ENCODE data around the gene CST4.
"Not testable (repeated sequence)": the region's sequence is repeated elsewhere in the genome, so short reads cannot be mapped to it uniquely, and the experiment has no call there.

CST4 gene

DNA sequence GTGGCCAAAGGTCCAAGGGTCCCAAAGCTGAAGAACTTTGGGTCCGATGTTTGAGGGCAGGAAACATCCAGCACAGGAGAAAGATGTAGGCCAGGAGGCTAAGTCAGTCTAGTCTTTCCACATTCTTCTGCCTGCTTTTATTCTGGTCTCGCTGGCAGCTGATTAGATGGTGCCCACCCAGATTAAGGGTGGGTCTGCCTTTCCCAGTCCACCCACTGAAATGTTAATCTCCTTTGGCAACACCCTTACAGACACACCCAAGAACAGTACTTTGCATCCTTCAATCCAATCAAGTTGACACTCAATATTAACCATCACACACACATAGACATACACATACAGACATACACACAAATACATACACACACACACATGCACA lies 29.2 kb downstream of the CST4 start:
- DNase-seq: not testable (repeated sequence)

DNA sequence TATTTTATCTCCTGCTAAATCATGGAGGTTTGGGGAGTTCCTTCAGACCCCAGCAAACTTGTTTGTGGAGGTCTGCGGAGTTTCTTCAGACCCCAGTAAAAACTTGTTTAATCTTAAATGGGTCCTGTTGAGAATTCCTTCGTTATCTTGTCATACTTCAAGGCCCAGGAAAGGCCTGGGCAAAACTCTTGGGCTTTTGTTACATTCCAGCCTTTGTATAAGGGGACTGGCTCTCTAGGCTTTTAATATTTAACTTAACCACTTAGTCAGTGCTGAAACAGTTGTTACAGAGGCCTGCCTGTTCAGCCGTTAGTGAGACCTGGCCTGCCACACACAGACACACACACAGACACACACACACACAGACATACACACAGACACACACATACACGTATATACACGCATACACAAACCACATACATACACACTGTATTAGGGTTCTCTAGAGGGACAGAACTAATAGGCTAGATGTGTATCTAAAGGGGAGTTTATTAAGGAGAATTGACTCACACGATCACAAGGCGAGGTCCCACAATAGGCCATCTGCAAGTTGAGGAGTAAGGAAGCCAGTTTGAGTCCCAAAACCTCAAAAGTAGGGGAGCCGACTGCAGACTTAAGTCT lies 29.7 kb downstream of the CST4 start:
- DNase-seq: no peak

DNA sequence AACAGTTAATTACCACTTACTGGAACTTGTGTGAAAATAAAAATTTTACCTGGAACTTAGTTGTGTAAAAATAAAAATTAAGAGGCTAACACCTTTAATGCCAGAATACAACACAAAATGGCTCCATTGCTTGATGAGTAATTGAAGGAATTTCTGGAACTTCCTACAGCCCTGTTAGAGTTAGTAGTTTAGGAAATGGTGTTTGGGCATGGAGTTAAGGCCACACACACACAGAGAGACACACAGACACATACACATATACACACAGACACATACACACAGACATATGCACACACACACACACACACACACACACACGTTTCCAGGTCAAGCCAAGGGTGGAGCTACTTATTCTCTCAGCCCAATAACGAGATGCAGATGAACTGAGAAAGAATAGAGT lies 30.5 kb downstream of the CST4 start:
- no peak for DNase-seq

DNA sequence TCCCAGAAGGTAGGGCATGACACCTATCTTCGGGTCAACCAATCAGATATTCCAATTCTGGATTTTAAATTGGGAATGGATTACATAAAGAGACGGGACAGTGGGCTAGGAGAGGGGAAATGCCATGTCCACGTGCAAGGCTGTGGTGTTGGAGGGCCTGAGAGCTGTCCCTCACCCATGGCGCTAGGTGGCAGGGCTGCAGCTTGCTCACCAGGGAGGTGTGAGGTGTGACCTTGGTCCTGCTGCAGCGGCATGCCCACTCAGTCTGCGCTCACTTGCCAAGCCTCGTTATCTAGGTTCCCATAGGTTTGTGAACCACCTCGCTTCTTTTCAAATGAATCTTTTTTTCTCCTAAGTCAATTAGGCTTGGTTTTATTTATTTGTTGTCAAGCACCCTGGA lies 31.6 kb downstream of the CST4 start:
- DNase-seq: no peak

DNA sequence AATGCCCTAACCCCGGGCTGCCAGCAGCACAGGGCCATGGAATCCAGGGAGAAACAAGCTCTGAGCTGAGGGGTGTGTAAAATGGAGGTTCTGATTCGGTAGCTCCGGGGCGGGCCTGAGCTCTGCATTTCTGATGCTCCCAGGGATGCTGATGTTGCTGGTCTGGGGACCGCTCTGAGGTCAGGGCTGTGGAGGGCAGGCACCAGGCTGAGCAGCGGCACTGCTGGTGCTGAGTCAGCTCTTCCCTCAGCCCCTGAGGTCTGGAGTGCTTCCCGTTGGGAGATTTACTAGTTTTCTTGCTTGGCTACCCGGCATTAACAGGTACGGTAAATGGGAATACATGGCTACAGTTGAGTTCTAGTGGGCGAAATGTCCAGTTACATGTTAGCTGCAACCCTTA lies 32.5 kb downstream of the CST4 start:
- no peak for DNase-seq

DNA sequence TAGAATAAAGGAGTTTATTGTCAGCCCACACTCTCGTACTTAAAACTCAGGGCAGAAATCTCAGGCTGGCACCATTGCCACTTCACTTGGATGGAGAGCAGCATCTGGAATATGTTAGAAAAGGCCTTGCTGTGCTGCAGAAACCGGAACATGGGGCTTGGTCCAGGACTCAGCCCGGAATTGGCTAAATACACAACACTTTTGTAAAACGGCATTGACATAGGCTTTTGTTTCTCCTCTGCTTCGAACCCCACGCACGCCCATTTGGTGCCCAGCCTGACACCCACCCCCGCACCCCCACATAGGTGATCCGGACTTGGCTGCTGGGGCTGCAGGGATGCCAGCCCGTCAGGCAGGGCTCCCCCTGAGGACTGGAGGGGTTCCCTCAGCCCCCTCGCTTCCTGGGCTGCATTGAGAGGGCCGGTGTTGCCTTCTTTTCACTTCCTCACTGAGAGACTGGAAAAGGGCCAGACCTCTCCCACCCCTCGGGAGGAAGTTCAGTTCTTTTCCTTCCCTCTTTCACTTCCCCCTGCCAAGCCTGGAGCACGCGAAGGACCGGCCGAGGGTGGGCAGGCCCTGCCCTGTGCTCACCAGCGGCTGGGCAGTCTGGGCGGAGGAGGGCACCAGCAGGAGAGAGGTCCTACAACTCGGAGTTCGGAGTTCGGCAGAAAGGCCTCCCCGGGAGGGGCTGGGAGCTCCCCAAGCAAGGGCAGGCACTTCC lies 33.2 kb downstream of the CST4 start:
- no peak for DNase-seq

DNA sequence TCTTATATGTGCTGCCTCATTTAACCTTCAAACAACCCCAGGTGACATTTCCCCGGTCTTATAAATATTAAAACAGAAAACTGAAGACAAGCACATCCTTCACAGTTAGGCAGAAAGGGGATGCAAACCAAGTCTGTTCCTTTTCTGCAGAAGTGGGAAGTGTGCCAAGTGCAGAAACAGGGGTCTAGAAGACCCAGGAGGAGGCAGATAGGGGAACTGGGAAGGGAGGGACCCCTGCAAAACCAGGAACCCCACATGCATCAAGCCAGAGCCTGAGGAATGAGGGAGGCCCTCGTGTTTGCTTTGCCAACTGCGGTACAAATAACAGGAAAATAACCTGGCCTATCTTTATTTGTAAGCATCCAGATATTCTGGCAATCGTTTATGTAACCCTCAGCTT lies 34.1 kb downstream of the CST4 start:
- DNase-seq: no peak

DNA sequence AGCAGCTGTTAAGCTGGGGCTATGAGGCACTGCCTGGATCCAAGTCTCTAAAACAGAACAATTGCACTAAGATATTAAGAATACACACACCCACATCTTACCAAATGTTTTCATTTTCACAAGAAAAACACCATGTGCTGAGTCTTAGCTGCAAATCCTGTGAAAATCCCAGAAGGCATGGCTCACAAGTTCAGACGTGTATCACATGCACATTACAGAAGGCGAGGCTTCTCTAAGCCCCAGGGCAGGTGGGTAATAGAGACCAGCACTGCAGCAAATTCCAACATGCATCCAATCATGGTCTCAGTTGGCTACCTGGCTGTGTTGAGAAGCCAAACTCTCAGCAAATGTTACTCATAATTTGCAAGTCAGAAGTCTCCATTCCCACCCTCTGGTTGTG lies 34.8 kb downstream of the CST4 start:
- DNase-seq: no peak

DNA sequence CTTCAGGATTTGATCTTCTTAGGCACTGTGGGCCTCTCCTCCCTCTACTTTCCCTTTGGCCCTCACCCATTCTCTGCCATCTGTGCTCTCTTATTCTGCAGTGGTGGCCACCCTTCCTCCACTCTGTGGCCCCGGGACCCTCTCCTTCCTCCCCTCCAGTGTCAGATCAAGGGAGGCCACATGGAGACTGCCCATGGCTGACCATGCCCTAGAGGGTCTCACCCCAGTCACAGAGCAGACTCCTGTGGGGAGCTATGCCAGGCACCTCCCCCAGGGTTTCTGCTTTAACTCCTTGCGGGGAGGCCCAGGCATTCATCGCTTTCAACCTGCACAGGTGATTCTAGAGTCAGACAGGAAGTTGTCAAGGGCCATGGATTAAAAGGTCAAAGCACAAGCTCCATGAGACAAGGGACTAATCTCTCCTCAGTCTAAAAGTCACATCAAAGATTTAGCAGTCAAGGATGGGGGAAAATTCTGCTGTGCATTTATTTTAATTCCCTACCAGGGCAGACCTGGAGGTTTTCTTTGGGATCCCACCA lies 35.4 kb downstream of the CST4 start:
- no peak for DNase-seq

DNA sequence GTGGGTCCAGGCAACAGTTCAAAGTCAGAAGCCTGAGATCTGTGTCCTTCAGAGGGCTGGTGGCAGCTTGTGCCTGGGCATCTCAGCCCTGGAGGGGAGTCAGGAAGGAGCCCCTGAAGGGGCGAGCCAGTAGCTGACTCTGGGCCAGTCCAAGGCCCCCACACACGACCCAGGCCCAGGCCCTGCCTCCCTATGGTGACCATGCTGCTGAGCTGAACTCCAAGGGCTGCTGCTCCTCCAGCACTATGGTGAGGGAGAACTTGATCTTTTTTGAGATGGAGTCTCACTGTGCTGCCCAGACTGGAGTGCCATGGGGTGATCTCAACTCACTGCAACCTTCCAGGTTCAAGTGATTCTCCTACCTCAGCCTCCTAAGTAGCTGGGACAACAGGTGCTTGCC lies 35.9 kb downstream of the CST4 start:
- DNase-seq: no peak

DNA sequence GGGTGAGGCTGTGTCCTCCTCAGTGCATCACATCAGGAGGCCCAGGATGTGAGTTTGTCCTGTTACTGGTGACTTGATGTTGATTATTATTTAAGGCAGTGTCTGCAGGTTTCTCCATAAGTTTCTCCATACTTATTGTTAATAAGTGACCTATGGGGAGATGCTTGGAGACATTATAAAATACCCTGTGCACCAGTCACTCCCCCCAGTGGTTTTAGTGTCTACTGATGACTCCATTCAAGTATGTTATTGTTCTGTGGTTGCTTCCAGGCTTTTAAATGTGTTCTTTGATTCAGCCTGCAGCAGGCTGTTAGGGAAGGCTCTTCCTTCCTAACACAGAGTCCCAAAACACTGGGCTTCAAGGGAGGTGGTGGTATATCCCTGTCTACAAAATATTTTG lies 36.5 kb downstream of the CST4 start:
- DNase-seq: no peak

DNA sequence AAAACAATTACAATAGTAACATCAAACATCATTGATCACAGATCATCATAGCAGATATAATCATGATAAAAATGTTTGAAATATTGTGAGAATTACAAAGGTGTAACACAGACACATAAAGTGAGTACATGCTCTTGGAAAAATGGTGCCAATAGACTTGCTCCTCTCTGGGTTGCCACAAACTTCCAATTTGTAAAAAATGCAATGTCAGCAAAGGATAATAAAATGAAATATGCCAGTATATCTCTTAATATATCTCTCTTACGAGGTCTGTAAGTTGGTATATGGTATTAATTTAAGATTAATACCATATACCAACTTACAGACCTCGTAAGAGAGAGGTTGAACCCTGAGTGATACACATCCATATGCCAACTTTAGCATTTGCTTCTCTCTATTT lies 37.7 kb downstream of the CST4 start:
- no peak for DNase-seq

DNA sequence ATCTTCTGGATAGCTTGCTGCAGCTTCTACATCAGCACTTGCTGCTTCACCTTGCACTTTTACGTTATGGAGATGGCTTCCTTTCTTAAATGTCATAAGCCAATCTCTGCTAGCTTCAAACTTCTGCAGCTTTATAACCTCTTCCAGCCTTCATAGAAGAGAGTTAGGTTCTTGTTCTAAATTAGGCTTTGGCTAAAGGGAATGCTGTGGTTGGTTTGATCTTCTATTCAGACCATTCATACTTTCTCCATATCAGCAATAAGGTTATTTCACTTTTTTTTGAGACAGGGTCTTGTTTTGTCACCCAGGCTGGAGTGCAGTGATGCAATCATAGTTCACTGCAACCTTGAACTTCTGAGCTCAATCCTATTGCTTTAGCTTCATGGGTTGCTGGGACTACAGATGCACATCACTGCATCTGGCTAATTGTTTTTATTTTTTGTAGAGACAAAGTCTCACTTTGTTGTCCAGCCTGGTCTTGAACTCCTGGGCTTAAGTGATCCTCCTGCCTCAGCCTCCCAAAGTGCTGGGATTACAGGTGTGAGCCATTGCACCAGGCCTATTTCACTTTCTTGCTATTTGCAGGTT lies 38.9 kb downstream of the CST4 start:
- DNase-seq: no peak

DNA sequence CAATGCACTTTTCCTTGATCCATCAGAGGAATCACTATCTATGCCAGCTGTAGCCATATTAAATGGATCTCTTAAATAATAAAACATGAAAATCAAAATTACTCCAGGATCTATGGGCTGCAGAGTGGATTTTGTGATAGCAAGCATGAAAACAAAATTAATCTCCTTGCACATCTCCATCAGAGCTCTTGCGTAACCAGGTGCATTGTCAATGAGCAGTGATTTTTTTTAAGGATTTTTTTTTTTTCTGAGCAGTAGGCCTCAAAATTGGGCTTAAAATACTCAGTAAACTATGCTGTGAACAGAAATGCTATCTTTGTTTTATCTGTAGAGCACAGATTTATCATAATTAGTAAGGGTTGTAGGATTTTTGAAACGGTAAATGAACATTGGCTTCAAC lies 39.6 kb downstream of the CST4 start:
- no peak for DNase-seq

DNA sequence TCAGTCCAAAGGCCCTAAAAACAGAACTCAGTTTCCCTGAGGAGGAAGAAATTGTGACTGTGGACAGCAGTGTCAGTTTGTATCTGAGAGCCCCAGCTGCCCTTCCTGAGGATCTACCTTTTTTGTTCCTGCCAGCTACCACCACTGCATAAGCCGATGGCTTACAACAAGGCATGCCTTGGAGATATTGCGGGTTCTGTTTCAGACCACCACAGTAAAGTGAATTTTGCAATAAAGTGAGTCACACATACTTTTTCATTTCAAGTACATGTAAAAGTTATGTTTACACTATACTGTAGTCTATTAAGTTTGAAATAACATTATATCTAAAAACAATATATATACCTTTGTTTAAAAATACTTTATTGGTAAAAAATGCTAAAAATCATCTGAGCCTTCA lies 41.5 kb downstream of the CST4 start:
- no peak for DNase-seq

DNA sequence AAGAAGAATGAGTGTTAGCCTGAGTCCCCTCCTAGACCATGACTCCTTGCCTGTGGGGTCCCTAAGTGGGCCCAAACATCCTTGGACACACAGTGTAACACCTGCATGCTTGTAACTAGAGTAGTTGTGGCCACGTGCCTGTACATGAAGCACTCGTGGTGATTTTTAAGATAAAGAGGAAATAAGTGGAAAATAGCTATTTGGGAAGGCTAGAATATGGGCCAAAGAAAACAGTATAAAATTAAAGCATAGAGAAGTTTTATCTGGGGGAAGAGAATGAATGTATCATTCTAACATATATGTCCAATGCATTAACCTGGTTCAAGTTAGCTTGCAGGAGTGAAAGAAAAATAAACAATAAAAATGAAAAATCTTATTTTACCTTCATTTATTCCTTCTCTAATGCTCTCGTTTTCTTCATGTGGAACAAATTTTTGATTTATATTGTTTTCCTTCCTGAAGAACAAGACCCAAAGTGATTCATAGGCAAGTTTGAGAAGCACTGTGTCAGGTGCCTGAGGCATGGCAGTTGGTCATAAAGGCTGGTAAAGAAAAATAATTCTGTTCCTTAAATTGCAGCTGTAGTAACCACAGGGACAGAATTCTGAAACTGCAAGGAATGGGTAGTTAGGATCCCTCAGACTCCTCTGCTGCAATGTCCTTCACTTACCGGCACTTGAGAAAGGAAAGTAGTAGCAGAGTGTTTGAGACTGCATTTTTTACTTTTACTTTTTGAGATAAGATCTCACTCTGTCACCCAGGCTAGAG lies 42.5 kb downstream of the CST4 start:
- DNase-seq: no peak

DNA sequence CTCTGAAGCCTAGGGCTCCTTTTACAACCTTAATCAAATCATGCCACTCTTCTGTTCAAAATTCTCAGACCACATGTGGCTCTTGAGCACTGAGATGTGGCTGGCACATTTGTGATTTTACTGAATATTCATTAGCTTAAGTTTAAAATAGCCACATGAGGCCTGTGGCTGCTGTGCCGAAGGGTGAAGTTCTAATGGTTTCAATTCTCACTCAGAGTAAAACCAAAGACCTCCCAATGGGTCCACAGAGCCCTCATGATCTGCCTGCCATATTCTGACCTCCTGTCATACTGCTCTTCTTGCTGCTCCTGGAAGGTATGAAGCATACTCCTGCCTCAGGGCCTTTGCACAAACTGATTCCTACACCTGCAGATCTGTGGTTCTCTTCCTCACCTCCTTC lies 43.3 kb downstream of the CST4 start:
- DNase-seq: no peak

DNA sequence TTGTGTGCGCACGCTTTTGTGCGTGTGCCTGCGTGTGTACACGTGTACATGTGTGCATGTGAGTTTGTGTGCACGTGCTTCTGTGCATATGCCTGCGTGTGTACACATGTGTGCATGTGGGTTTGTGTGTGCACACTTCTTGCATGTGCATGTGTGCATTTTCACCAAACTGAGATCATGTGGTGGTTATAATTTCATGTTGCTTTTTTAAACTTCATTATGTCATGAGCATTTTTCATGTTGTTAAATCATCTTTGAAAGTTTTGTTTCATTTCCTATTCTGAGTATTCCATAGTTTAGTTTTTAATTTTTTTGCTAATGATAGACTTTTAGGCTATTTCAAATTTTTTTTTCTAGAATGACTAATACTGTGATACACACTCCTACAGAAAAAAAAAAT lies 44.7 kb downstream of the CST4 start:
- DNase-seq: no peak

DNA sequence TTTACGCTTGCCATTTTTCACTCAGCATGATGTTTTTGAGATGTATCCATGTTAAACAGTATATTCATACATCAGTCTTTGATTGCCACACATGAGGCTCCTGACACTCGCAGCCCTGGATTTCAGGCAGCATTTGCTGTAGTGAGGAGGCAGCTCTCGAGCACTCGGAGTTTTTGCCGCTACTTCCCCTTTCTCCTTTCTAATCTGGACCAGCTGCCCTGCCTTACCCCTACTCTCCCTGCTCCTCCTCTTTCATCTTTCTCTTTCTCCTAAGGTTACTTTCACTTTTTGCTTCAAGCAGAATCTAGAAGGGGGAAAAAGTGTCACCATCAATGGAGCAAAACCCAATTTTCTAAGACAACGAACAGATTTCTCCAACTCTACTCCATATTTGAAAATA lies 45.2 kb downstream of the CST4 start:
- DNase-seq: no peak

DNA sequence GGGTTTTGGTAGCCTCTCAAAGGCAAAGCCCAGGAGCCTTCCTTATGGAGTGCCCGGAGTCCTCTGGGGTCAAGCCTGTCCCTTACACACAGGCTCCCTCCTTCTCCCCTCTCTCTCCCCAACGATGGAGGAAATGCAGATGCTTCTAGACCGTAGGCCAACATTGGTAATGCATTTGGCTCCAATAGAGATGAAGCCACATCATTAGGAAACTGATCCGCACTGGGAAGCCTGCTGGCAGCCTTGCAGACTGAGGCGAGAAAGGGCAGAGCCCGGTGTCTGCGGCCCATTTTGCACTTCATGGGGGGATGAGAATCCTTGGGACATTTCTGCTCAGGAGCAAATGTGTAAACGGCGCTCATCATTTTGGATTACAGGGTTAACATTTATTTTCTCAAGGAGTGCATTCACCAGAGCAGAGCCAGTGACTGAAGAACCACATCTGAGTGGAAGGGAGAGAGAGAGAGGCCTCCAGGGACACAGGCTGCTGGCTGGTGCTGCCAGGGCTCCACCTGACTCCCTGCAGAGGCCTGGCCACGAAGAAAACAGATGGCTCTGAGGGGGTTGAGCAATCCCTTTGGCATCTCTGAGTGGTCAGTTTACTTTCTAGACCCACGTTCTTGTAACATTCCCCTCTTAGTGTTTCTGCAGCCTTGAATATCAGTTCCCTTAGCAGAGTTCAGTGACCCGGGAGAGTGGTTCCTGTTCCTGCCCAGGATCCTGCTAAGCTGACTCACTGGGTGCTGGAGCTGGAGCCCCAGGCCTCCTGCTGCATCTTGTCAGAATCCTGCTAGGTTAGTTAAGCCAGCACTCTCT lies 46.7 kb downstream of the CST4 start:
- DNase-seq: no peak

DNA sequence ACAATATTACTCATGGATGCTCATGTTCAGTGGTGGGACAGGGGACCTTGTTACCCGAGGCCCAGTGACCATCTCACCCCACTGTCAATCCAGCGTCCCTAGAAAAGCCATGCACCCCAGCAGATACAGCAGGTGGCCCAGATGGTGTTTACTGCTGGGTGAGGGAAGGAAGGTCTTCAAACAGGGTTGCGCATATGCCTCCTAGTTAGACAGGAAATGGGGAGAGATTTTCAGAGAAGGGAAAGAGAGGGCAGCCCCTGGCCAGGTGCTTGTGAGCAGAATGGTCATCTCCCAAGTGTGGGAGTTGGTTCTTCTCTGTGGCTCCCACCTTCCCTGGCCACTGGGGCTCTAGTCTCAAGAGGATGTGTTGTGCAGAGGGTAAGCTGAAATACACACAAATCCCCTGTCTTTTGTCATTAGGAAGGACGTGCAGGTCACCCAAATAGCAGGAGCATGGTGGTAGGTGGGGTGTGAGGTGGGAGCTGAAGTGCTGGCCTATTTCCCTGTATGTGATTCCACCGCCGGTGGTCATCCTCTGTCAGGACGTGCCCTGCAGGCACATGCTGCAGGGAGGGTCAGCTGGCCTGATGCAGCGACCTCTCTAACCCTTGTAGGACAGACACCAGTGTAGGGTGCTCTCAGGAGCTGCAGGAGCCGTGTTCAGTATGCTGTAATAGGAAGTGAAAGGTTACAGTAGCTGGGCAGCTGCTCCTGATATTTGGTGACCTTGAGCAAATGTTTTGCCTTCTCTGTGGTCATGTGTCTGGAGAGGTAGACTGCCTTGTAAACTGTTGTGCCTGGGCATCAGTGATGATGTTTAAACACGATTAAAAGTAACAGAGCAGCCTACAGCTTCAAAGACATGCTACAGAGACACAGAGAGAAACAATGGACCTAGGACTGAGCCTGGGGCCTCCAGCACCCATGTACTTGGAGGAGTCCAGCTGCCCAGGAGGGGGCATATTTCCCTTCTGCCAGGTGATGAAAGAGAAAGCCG lies 47.9 kb downstream of the CST4 start:
- DNase-seq: no peak

Data from activated effector memory CD4-positive, alpha-beta T cell treated with Interleukin-2 at 50 U/mL for 16 hours (primary cell).